ENCODE data around the gene SRSF1. TPM values are rescaled to one million over a fixed set of nuclear protein-coding genes. Genes with fewer than 3 reads are reported as not detected.

Gene SRSF1
- total RNA-seq, 4 donors from 2014 or later = 116 to 429 (median 147) TPM

DNA sequence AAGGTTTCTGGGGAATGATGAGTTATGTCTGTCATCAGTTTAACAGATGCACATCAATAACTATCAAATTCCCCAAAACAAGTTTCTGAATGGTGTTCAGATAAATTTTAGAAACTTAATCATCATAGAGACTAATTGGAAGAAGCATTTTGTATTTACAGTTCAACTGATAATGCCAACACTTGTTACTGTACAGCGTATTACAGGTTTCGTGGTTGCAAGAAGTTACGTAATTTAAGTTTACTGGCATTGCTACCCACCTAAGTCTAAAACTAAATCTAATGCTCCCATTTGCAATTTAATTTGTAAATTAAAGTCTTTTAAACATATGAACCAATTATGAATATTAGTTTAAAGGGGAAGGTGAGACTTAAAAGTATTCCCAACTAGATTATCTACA lies 3.0 kb downstream of the SRSF1 start:
- Histone ChIP-seq H3K4me3 (no peak overlapping the region), H3K4me1 (peaks cover 9 to 22% of the 10 kb centered on the region in 2 donors), H3K36me3 (no peaks in the 10 kb centered on the region)

DNA sequence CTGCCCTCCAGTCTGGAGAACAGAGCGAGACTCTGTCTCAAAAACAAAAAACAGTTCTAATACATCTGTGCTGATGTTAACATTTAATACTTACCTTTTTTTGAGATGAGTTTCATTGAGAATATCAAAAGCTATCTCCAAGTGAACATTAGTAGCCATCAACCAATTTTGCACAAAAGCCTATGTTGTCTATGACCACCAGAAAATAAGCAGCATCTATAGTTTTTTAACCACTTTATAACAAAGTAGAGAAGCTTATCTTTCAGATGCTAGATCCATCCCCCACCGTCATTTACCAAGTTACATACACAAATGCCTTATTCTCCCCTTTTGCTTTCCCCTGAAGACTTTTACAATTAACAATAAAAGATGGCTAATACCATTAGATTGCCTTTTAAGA lies 4.1 kb downstream of the SRSF1 start:
- TF ChIP-seq POLR2A (IDR thresholded peaks at IDR 0.05) = no peak
- TF ChIP-seq, protein P1, sequence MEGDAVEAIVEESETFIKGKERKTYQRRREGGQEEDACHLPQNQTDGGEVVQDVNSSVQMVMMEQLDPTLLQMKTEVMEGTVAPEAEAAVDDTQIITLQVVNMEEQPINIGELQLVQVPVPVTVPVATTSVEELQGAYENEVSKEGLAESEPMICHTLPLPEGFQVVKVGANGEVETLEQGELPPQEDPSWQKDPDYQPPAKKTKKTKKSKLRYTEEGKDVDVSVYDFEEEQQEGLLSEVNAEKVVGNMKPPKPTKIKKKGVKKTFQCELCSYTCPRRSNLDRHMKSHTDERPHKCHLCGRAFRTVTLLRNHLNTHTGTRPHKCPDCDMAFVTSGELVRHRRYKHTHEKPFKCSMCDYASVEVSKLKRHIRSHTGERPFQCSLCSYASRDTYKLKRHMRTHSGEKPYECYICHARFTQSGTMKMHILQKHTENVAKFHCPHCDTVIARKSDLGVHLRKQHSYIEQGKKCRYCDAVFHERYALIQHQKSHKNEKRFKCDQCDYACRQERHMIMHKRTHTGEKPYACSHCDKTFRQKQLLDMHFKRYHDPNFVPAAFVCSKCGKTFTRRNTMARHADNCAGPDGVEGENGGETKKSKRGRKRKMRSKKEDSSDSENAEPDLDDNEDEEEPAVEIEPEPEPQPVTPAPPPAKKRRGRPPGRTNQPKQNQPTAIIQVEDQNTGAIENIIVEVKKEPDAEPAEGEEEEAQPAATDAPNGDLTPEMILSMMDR (IDR thresholded peaks at IDR 0.05) = no peak
- DNase-seq = no peak
- Histone ChIP-seq H3K27me3 (no peaks in the 10 kb centered on the region), H3K36me3 (no peaks in the 10 kb centered on the region), H3K9me3 (no peaks in the 10 kb centered on the region), H3K4me3 (no peak overlapping the region), H3K4me1 (peaks cover 9 to 22% of the 10 kb centered on the region in 2 donors), H3K27ac (no peak overlapping the region)
- intact Hi-C loops (cut with DNase I; ENCODE audit: low total_unique reads) = no loop called here

More for the DNA sequence above, 3.0 kb downstream of the SRSF1 start:
- intact Hi-C loops (cut with DNase I; ENCODE audit: low total_unique reads) = no loop called here
- H3K27ac ChIP-seq = no peak overlapping the region
- no peak for DNase-seq
- no peaks in the 10 kb centered on the region for H3K9me3 ChIP-seq
- TF ChIP-seq POLR2A (IDR thresholded peaks at IDR 0.05) = no peak
- TF ChIP-seq, protein P1 (IDR thresholded peaks at IDR 0.05) = no peak
- H3K27me3 ChIP-seq = no peaks in the 10 kb centered on the region

DNA sequence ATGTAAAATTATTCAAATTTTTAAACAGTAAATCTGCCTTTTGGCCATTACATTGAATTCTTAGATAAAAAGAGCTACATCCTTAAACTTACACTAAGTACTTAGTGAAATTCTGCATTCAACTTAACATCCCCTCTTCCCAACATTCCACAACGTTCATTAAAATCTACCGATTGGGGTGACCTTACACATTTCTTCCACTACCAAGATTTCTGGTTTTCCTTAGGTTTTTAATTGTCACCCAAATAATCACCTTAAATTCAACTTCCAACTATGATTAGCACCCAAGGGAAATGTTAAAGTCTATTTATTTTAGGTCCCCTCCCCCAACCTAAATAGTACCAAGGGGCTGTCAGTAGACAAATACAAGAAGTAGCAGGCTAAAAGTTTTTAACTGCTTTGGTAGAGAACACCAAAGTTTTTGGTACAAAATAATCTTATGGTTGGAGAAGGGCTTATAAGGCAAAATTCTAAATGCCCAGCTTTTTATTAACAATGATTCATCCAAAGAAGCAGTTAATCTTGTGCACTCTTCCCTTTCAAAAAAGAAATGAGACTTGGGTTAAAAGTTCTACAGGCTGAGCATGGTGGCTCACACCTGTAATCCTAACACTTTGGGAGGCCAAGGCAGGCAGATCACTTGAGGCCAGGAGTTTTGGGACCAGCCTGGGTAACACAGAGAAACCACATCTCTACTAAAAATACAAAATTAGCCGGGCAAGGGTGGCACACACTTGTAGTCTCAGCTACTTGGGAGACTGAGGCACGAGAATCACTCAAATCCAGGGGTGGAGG lies 4.7 kb downstream of the SRSF1 start:
- intact Hi-C loops (cut with DNase I; ENCODE audit: low total_unique reads) = no loop called here
- no peak for DNase-seq
- Histone ChIP-seq H3K36me3 (no peaks in the 10 kb centered on the region), H3K27ac (no peak overlapping the region), H3K27me3 (no peaks in the 10 kb centered on the region), H3K4me1 (peaks cover 9 to 22% of the 10 kb centered on the region in 2 donors), H3K9me3 (no peaks in the 10 kb centered on the region), H3K4me3 (no peak overlapping the region)
- no peak for TF ChIP-seq POLR2A (IDR thresholded peaks at IDR 0.05)
- TF ChIP-seq, protein P1 (IDR thresholded peaks at IDR 0.05) = no peak

DNA sequence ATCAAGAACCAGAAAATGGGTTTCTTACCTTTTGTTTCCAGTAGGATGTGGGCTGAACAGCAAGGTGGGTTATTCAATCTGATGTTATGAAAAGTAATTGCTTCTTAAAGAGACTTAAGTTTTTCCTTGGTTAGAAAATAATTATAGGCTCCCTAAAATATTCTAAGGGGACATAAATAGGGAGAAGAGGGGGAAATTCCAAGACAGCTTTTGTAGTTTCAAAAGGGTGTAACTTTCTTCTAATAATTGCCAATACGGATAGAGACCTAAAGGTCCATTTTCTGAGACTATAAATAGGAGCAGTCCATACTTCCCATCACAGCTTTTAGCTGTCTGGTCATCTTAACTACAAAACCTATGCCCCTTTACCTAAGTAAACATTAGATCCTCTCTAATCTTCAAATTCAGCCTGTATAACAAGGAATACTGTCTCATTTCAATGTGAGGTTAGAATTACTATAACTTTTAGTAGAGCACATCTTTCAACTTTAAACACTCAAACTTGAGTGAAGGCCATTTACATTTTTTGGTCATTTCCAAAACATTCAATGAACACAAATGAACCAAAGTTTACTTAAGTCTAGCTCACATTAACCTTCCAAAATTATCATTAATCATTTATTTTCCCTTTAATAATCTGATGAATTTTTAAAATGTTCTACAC lies 5.5 kb downstream of the SRSF1 start:
- Histone ChIP-seq H3K27me3 (no peaks in the 10 kb centered on the region), H3K9me3 (no peaks in the 10 kb centered on the region), H3K4me3 (no peak overlapping the region), H3K36me3 (no peaks in the 10 kb centered on the region), H3K4me1 (peaks cover 9 to 22% of the 10 kb centered on the region in 2 donors), H3K27ac (no peak overlapping the region)
- DNase-seq = no peak
- intact Hi-C loops (cut with DNase I; ENCODE audit: low total_unique reads) = no loop called here
- TF ChIP-seq POLR2A (IDR thresholded peaks at IDR 0.05) = no peak
- TF ChIP-seq, protein P1 (IDR thresholded peaks at IDR 0.05) = no peak

DNA sequence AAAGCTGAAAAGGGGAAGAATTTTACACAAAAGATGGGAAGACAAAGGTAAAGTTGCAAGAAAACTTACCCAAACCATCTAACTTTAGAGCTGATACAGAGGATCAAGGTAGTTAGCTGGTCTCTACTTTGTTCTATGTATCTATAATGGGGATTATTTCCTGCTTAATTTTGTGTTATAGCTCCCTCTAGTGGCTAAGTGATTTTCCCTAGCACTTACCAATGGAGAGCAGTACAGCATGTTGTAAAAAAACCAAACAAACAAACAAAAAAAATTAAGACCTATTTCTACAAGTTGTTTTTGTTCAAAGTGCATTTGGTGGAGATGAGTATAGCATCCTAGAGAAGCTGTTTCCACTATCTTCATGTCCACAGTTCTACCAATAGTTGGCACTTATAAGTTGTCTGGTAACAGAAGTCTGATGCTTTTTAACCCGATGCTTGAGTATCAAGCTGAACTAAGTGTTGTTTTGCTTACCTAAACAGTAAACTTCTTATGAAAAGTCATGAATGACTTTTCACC lies 7.5 kb downstream of the SRSF1 start:
- H3K4me1 ChIP-seq = peaks cover 9 to 10% of the 10 kb centered on the region in 2 donors
- intact Hi-C loops (cut with DNase I; ENCODE audit: low total_unique reads) = loop anchor here (2.0 kb wide), 1 partner anchor 143 kb away; no protein-coding TSS in a partner anchor
- no peak overlapping the region for H3K4me3 ChIP-seq
- H3K36me3 ChIP-seq = no peaks in the 10 kb centered on the region
- H3K9me3 ChIP-seq = no peaks in the 10 kb centered on the region
- no peak for DNase-seq
- no peaks in the 10 kb centered on the region for H3K27me3 ChIP-seq
- peak overlapping the region in 1 of 2 donors; percentile 8 for H3K27ac ChIP-seq
- no peak for TF ChIP-seq POLR2A (IDR thresholded peaks at IDR 0.05)
- TF ChIP-seq, protein P1 (IDR thresholded peaks at IDR 0.05) = peak; percentile 74 to 81 (median 76)
